ENCODE measurements around the gene STUM.
A peak's percentile ranks its signal among the peaks of the same experiment; 100 is the strongest.
"Not testable (repeated sequence)": the region's sequence is repeated elsewhere in the genome, so short reads cannot be mapped to it uniquely, and the experiment has no call there.

Gene STUM

DNA sequence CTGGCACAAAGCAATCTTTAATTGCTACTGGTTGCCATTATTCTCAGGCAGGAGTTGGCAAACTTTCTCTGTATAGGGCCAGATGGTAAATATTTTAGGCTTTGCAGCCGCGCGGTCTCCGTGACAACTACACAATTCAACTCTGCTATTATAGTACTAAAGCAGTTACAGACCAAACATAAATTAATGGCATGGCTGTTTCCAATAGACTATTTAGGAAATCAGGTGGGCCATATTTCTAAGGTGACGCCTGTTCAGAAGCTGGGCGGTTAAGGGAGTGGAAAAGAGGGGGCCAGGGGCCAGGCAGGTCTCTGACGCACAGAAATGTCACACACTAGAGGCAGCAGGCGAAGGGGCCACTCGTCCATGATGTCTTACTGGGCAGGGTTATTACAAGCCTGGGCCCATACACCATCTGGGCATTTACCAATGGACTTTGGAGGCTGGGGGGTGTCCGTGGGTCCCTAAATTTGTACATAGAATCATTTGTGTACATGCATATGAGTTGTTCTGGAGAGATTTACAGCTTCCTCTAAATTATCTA, 80.1 kb downstream of the STUM start:
- peak; percentile 26 for DNase-seq

- DNase-seq: peak; percentile 28
These were observed 80.8 kb downstream of the STUM start for GRCh38 chr1:226629210-226629895.

DNA sequence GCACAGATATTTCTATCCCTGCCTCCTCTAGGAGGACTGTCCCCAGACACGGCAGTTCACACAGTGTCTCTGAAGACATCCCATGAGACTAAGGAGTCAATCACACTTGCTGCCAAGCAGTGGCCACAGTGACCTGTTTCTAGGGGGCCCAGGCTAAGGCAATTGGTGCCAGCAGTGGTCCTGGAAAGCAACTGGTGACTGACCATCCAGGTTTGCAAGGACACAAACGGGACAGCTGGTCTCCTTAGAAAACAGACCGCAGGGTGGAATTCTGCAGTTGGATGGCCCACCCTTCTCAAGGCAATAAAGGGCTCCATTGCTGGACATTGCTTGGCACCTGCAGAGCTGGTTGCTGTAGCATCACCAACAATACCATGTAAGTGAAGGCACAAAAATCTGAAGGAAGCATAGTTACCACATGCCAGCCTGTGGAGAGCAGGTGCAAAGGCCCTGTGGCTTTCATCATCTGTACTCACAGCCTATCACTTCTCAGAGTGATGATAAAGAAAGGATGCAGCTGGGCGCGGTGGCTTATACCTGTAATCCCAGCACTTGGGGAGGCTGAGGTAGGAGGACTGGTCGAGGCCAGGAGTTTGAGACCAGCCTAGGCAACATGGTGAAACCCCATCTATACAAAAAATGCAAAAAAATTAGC, 81.5 kb downstream of the STUM start:
- DNase-seq: peak; percentile 19

DNA sequence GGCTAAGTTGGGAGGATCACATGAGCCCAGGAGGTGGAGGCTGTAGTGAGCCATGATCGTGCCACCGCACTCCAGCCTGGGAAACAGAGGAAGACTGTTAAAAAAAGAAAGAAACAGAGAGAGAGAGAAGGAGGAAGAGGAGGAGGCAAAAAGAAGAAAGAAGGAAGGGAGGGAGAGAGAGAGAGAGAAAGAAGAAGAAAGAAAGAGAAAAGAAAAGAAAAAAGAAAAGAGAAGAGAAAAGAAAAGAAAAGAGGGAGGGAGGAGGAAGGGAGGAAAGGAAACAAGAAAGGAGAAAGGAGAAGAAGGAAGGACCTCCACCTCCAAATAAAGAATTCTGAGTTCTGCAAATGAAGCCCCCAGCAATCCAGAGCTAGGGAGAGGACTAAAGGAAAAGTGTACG, 82.0 kb downstream of the STUM start:
- DNase-seq: no peak

- peak; percentile 27 for DNase-seq
These were observed 82.9 kb downstream of the STUM start for GRCh38 chr1:226631229-226632000.

GRCh38 chr1:226632169-226632879, 83.8 kb downstream of the STUM start:
- peak; percentile 25 for DNase-seq

DNA sequence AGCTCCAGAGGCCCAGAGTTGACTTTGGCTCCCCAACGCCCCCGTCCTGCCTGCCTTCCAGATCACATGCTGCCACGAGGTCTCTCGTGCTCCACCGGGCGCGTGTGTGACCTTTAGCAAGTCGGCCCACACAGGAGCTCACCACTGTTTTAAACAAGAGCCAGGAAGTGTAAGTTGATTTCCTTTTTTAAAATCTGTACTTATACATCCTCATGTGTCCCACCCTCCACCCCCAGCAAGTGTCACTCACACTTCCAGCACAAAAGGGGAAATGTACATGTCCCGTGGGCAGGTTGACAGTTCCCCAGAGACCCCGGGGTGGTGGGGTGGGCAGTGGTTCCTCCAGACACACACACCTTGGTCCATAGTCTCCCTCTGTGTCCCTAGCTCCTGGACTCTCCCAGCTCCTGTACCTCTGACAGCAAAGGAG, 84.4 kb downstream of the STUM start:
- DNase-seq: peak; percentile 37

- DNase-seq: no peak
These were observed 85.1 kb downstream of the STUM start for GRCh38 chr1:226633541-226634165.

DNA sequence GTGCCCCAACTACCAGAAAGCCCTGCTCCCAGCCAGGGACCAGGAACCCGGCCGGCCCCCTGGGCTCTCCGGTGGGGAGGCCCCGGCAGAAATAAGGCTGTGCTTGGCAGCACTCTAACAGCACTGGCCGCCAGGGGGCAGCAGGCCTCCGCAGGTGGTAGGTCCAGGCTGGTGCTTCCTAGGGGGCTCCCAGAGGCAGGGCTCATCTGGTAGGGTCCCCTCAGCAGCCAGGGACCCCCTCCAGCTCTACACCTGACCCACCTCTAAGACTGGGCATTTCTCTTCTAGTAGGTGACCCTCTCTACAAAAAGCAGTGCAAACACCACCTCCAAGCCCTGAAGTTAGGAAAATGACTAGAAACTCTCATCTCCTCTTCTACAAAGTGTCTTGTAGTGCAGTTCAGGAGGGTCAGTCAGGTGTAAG, 85.6 kb downstream of the STUM start:
- peak; percentile 87 for DNase-seq

DNA sequence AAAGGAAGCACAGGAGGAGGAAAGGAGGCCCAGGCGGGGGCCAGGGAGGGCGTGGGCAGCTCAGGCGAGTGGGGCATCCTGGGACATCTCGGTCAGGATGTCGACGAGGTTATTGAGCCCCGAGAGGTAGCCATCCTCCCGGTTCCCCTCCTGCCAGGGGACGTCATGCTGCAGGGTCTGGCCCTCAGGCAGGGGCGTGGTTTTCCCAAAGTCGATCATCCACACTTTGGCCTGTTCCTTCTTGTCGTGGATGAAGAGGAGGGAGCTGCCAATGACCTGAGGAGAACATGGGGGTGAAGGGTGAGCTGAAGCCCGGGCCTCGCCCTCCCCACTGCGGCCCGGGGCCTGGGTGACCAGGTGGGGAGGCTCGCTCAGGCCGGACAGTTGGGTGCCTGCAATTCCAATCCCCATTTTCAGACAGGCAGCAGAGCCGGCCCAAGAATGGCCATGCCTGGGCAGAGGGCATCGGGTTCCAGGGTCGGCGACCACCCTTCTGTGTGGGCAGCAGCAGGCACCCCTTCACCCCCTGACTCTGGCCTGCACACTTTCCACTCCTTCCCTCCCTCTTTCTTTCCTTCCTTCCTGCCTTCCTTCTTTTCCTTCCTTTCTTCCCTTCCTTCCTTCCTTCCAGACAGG, 86.2 kb downstream of the STUM start:
- DNase-seq: peak; percentile 28

GRCh38 chr1:226635456-226635941, 86.9 kb downstream of the STUM start:
- peak; percentile 34 for DNase-seq

GRCh38 chr1:226636847-226637096, 88.2 kb downstream of the STUM start:
- no peak for DNase-seq

- peak; percentile 25 for DNase-seq
These were observed 88.8 kb downstream of the STUM start for GRCh38 chr1:226637147-226637935.

GRCh38 chr1:226638001-226638601, 89.5 kb downstream of the STUM start:
- DNase-seq: peak; percentile 27

- peak; percentile 17 for DNase-seq
These were observed 90.0 kb downstream of the STUM start for GRCh38 chr1:226638608-226639007.

GRCh38 chr1:226639206-226639605, 90.6 kb downstream of the STUM start:
- not testable (repeated sequence) for DNase-seq

- DNase-seq: no peak
These were observed 91.1 kb downstream of the STUM start for GRCh38 chr1:226639631-226640061.

DNA sequence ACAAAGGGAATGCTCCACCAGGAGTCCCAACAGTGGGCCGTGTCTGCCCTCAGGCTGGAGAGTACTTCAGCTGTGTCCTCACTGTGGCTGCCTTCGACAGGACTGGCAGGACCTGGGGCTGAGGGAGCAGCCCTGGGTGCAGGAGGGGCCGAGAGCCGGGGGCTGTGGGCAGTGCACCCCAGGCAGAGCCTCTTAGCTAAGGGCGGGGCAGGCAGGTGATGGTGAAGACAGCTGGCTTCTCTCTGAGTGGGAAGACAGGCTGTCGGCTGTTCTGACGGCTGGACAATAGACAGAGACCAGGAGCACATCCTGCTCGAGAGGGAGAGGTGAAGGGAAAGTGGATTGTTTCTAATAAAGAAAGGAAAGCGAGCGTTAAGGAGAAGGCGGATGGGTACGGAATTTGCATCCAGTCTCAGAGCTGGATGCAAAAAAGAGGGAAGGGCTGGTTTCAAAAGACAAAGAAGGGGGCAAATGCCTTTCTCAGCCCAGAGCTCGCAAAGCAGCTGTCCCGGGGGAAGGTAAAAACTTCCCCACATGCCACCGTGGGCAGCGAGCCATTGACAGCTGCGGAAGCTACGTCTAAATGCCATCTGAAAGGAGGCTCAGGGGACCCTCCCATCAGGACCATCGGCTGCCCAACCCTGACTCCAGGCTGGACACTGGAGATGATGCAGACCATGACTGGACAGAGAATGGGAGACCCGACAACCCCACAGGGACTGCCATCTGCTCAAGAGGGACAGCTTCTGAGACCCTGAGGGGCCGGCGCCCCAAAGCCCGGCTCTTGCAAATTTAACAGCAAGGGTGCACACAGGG, 92.0 kb downstream of the STUM start:
- DNase-seq: no peak

DNA sequence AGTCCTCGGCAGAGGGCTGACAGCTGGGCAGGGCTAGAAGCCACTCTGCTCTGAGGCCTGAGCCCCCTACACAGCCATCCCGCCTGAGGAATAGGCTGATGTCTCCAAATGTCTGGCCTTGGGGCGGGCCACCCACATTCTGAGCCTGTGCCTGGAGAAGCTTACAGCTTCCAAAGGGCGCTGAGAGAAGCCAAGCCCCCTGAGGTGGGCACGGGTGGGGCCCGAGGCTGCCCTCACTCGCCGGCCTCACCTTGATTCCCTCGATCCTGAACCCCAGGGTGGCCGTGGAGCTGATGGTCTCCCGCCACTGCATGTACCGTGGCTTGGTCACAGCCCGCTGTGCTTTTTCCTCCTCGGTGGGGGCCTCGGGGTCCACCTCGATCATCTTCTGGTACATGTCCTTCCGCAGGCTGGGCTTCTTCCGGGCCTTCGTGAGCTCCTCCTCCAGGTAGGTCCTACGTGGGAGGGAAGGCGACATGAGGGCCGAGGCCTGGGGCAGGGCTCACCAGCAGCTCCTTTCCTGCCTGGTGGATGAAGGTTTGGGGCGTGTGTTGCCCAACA, 93.2 kb downstream of the STUM start:
- no peak for DNase-seq

Measured in activated CD4-positive, CD25-positive, alpha-beta regulatory T cell treated with anti-CD3 and anti-CD28 coated beads, Interleukin-2, amount 50 U/mL, for 72 hours (primary cell).